Measurements from ENCODE around the gene DLG2.
"Not testable (repeated sequence)": the region's sequence is repeated elsewhere in the genome, so short reads cannot be mapped to it uniquely, and the experiment has no call there.

The DLG2 gene

DNA sequence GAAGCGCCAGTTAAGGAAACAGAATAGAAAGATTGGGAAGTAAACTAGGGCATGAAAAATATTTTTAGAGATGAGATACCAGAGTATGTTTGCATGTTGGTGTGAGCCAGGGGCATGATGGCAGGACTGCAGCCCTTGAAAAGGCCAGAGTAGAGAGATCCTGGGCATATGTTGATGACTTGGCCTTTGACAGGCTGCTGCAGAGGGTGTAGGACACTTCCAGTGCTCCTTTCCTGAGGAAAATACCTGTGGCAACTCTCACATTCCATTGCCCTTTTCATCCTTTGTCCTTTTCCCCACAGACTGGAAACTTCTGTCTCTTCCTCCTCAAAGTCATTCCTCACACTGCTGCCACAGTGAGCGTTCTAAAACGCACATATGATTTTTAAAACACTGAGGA, 2190.3 kb downstream of the DLG2 start:
- DNase-seq (ENCODE audit: low read depth in 1 of 2, low spot score in 1 of 2) = no peak
- TF ChIP-seq POLR2AphosphoS5 (IDR thresholded peaks at IDR 0.05; ENCODE audit: low read depth) = no peak
- TF ChIP-seq GABPA (IDR thresholded peaks at IDR 0.05; ENCODE audit: low read depth) = no peak
- no peak for TF ChIP-seq SPI1 (IDR thresholded peaks at IDR 0.05; ENCODE audit: borderline replicate concordance, low read depth)
- TF ChIP-seq, protein P1, sequence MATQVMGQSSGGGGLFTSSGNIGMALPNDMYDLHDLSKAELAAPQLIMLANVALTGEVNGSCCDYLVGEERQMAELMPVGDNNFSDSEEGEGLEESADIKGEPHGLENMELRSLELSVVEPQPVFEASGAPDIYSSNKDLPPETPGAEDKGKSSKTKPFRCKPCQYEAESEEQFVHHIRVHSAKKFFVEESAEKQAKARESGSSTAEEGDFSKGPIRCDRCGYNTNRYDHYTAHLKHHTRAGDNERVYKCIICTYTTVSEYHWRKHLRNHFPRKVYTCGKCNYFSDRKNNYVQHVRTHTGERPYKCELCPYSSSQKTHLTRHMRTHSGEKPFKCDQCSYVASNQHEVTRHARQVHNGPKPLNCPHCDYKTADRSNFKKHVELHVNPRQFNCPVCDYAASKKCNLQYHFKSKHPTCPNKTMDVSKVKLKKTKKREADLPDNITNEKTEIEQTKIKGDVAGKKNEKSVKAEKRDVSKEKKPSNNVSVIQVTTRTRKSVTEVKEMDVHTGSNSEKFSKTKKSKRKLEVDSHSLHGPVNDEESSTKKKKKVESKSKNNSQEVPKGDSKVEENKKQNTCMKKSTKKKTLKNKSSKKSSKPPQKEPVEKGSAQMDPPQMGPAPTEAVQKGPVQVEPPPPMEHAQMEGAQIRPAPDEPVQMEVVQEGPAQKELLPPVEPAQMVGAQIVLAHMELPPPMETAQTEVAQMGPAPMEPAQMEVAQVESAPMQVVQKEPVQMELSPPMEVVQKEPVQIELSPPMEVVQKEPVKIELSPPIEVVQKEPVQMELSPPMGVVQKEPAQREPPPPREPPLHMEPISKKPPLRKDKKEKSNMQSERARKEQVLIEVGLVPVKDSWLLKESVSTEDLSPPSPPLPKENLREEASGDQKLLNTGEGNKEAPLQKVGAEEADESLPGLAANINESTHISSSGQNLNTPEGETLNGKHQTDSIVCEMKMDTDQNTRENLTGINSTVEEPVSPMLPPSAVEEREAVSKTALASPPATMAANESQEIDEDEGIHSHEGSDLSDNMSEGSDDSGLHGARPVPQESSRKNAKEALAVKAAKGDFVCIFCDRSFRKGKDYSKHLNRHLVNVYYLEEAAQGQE (IDR thresholded peaks at IDR 0.05; ENCODE audit: insufficient replicate concordance, low read depth) = no peak
- TF ChIP-seq CTCF (IDR thresholded peaks at IDR 0.05; ENCODE audit: insufficient read depth, low read length) = no peak
- H3K27me3 ChIP-seq (ENCODE audit: insufficient read depth, poor library complexity, severe bottlenecking) = no peaks in the 10 kb centered on the region
- no peak overlapping the region for H3K4me3 ChIP-seq (replicated peaks; ENCODE audit: insufficient read depth, low read length)
- H3K27ac ChIP-seq (replicated peaks) = no peak overlapping the region

DNA sequence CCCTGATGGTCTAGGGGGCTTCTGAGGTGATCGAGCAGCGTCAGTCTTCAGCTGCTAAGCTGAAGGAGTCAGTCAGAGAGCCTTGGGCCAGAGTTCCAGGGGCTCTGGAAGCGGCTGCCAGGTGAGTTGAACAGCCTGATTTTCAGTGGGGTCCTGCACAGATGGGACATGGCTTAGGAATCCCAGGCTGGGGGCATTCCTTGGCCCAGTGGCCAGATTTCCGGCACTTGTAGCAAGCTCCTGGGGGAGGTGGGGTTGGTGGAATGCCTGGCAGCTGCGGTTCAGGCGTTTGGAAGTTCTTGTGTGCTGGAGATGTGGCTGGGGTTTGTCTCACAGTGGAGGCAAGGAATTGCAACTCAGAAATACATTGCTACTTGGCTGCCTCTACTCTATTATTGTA, 2192.3 kb downstream of the DLG2 start:
- not testable (repeated sequence) for H3K4me3 ChIP-seq (replicated peaks; ENCODE audit: insufficient read depth, low read length); H3K27ac ChIP-seq (replicated peaks); H3K27me3 ChIP-seq (ENCODE audit: insufficient read depth, poor library complexity, severe bottlenecking); DNase-seq (ENCODE audit: low read depth in 1 of 2, low spot score in 1 of 2)

GRCh38 chr11:83427943-83428342, 2199.2 kb downstream of the DLG2 start:
- no peak for DNase-seq (ENCODE audit: low read depth in 1 of 2, low spot score in 1 of 2)
- no peak for TF ChIP-seq GABPA (IDR thresholded peaks at IDR 0.05; ENCODE audit: low read depth)
- TF ChIP-seq CTCF (IDR thresholded peaks at IDR 0.05; ENCODE audit: insufficient read depth, low read length) = no peak
- TF ChIP-seq, protein P1 (IDR thresholded peaks at IDR 0.05; ENCODE audit: insufficient replicate concordance, low read depth) = no peak
- no peak for TF ChIP-seq POLR2AphosphoS5 (IDR thresholded peaks at IDR 0.05; ENCODE audit: low read depth)
- TF ChIP-seq SPI1 (IDR thresholded peaks at IDR 0.05; ENCODE audit: borderline replicate concordance, low read depth) = no peak
- no peak overlapping the region for H3K4me3 ChIP-seq (replicated peaks; ENCODE audit: insufficient read depth, low read length)
- no peak overlapping the region for H3K27ac ChIP-seq (replicated peaks)
- H3K27me3 ChIP-seq (ENCODE audit: insufficient read depth, poor library complexity, severe bottlenecking) = no peaks in the 10 kb centered on the region

GRCh38 chr11:83427501-83427900, 2199.6 kb downstream of the DLG2 start:
- H3K27me3 ChIP-seq (ENCODE audit: insufficient read depth, poor library complexity, severe bottlenecking) = no peaks in the 10 kb centered on the region
- TF ChIP-seq SPI1 (IDR thresholded peaks at IDR 0.05; ENCODE audit: borderline replicate concordance, low read depth) = no peak
- no peak overlapping the region for H3K4me3 ChIP-seq (replicated peaks; ENCODE audit: insufficient read depth, low read length)
- H3K27ac ChIP-seq (replicated peaks) = no peak overlapping the region
- no peak for DNase-seq (ENCODE audit: low read depth in 1 of 2, low spot score in 1 of 2)

DNA sequence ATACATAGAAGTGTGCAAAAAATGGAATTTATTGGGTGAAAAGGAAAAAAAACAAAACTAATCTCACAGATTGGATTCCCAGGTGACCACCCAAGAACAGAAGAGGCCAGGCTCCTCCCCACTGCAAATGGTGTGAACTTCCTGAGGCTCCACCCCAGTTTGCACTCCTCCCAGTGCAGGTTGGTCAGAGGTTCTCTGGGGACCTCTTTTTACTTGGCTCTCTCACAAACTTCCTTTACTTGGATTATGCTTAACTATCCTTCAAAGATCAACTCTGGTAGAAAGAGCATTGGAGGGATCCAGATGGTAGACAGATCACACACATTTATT, 2202.0 kb downstream of the DLG2 start:
- TF ChIP-seq POLR2AphosphoS5 (IDR thresholded peaks at IDR 0.05; ENCODE audit: low read depth) (no peak), SPI1 (IDR thresholded peaks at IDR 0.05; ENCODE audit: borderline replicate concordance, low read depth) (no peak), CTCF (IDR thresholded peaks at IDR 0.05; ENCODE audit: insufficient read depth, low read length) (no peak), GABPA (IDR thresholded peaks at IDR 0.05; ENCODE audit: low read depth) (no peak)
- TF ChIP-seq, protein P1 (IDR thresholded peaks at IDR 0.05; ENCODE audit: insufficient replicate concordance, low read depth) = no peak
- Histone ChIP-seq H3K27me3 (ENCODE audit: insufficient read depth, poor library complexity, severe bottlenecking) (no peaks in the 10 kb centered on the region), H3K27ac (replicated peaks) (no peak overlapping the region), H3K4me3 (replicated peaks; ENCODE audit: insufficient read depth, low read length) (no peak overlapping the region)
- DNase-seq (ENCODE audit: low read depth in 1 of 2, low spot score in 1 of 2) = no peak
